ENCODE results near the gene UCKL1.

Gene UCKL1

DNA sequence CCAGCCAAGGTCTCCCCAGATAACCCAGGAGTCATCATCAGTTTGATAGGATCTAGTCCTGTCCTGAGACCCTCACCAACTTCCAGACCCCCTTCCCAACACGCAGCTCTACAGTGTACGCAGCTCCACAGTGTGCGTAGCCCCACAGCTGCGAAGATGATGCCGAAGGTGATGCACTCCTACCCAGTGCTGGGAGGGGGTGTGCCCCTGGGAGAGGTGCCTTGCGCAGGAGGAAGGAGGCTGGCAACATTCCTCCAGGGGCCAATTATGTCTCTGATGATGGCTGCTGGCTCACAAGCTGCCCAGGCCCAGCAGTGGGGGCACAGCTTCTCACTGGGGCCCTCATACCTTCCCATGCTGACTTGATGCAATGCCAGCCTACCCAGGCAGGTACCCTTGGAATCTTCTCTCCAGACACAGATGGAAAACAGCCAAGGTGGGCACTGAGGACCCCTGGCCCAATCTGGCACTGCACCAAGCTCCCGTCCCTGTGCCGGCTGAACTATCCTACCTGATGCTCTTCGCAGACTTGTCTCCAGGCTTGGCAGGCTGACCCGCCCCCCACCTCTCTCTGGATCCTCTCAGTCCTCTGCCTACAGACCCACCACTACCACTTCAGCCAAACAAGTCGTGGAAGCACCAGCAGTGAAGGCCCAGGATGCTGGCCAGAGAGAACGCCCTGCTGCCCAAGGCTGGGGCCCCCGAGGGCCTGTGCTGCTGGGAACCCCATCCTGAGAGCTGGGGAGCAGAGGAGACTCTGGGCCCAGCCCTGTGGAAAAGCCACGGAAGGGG is 12.1 kb upstream of the UCKL1 start:
- Histone ChIP-seq H4K20me1 (ENCODE audit: low read depth, low read length) (no peaks in the 10 kb centered on the region), H3K4me3 (ENCODE audit: insufficient read depth, low read length, poor library complexity, severe bottlenecking) (no peak overlapping the region), H3K36me3 (ENCODE audit: low read length) (no peaks in the 10 kb centered on the region), H3K9me3 (ENCODE audit: insufficient read depth, low read length) (peaks cover 15% of the 10 kb centered on the region; the same call in 1 of the 2 replicates), H3K79me2 (ENCODE audit: insufficient read depth, low read length) (no peaks in the 10 kb centered on the region), H2AFZ (ENCODE audit: low read depth, low read length, severe bottlenecking) (no peak overlapping the region), H3K27ac (ENCODE audit: low read depth, low read length) (no peak overlapping the region), H3K9me2 (replicated peaks; ENCODE audit: insufficient read depth, low read length) (no peaks in the 10 kb centered on the region), H3K9ac (ENCODE audit: low read length) (no peak overlapping the region), H3F3A (ENCODE audit: insufficient read depth) (no peaks in the 10 kb centered on the region), H3K4me2 (ENCODE audit: low read depth, low read length, poor library complexity, severe bottlenecking) (no peak overlapping the region), H3K27me3 (ENCODE audit: low read length) (no peaks in the 10 kb centered on the region)
- no peak for TF ChIP-seq EZH2phosphoT487 (conservative IDR thresholded peaks at IDR 0.05; ENCODE audit: low read length)
- TF ChIP-seq, protein P1, sequence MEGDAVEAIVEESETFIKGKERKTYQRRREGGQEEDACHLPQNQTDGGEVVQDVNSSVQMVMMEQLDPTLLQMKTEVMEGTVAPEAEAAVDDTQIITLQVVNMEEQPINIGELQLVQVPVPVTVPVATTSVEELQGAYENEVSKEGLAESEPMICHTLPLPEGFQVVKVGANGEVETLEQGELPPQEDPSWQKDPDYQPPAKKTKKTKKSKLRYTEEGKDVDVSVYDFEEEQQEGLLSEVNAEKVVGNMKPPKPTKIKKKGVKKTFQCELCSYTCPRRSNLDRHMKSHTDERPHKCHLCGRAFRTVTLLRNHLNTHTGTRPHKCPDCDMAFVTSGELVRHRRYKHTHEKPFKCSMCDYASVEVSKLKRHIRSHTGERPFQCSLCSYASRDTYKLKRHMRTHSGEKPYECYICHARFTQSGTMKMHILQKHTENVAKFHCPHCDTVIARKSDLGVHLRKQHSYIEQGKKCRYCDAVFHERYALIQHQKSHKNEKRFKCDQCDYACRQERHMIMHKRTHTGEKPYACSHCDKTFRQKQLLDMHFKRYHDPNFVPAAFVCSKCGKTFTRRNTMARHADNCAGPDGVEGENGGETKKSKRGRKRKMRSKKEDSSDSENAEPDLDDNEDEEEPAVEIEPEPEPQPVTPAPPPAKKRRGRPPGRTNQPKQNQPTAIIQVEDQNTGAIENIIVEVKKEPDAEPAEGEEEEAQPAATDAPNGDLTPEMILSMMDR (IDR thresholded peaks at IDR 0.05; ENCODE audit: insufficient read depth, low read length, poor library complexity, severe bottlenecking) = no peak

DNA sequence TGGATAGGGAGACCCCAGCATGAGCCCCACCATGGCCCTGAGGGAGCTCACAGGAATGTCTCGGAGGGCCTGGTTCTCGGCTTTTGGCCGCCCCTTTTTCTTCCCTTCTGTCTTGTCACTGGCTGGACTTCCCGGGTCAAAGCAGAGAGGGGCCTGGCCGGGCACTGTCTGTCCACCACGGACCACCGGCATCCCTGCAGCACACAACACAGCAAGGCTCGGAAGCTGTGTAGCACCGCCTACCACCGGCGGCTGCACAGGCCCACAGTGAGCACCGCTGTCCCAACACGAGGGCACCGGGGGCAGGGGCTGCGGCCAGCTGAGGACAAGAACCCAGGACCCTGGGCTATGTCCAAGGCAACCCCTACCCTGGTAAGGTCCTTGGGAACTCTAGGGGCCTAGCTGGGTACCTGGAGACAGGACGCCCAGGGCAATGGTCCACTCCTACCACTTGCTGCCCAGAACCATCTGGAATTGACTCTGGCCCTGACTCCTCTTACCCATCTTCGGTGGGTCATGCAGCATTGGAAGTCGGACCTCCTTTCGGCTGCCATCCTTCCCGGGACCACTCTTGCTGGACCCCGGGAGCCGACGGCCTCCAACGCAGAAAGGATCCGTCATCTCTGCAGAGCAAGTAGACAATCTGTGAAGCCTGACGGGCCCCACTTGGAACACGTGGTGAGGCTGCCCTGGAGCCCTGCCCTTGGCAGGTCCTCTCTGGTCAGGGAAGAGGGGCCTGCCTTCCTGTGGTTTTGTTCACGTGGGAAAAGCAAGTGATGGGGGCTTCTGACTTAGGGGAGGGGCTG is 11.3 kb upstream of the UCKL1 start:
- TF ChIP-seq EZH2phosphoT487 (conservative IDR thresholded peaks at IDR 0.05; ENCODE audit: low read length) = no peak
- TF ChIP-seq, protein P1 (IDR thresholded peaks at IDR 0.05; ENCODE audit: insufficient read depth, low read length, poor library complexity, severe bottlenecking) = no peak
- Histone ChIP-seq H3K9ac (ENCODE audit: low read length) (no peak overlapping the region), H3K9me2 (replicated peaks; ENCODE audit: insufficient read depth, low read length) (no peaks in the 10 kb centered on the region), H3K9me3 (ENCODE audit: insufficient read depth, low read length) (peaks cover 15% of the 10 kb centered on the region; the same call in 1 of the 2 replicates), H2AFZ (ENCODE audit: low read depth, low read length, severe bottlenecking) (no peak overlapping the region), H3K4me3 (ENCODE audit: insufficient read depth, low read length, poor library complexity, severe bottlenecking) (no peak overlapping the region), H3K27me3 (ENCODE audit: low read length) (no peaks in the 10 kb centered on the region), H3F3A (ENCODE audit: insufficient read depth) (no peaks in the 10 kb centered on the region), H3K27ac (ENCODE audit: low read depth, low read length) (no peak overlapping the region), H3K4me2 (ENCODE audit: low read depth, low read length, poor library complexity, severe bottlenecking) (no peak overlapping the region), H3K79me2 (ENCODE audit: insufficient read depth, low read length) (no peaks in the 10 kb centered on the region), H4K20me1 (ENCODE audit: low read depth, low read length) (no peaks in the 10 kb centered on the region), H3K36me3 (ENCODE audit: low read length) (no peaks in the 10 kb centered on the region)

DNA sequence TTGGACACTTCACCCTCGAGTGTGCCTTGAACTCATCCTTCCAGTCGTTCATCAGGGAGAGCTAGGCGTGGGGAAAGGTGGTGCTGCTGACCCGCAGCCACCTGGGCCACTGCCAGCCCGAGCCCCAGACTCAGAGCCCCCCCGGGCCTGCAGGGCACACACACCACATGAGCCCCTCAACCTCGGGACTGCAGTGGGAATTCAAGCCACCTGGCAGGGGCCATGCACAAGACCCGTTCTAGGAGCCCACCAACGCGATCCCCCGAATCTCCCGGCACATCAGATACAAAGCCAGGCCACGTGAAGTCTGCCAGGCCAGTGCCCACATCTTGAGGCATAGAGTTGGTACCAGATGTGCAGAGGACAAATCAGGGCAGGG is 10.7 kb upstream of the UCKL1 start:
- Histone ChIP-seq H3K79me2 (ENCODE audit: insufficient read depth, low read length) (no peaks in the 10 kb centered on the region), H3K4me2 (ENCODE audit: low read depth, low read length, poor library complexity, severe bottlenecking) (no peak overlapping the region), H3K4me3 (ENCODE audit: insufficient read depth, low read length, poor library complexity, severe bottlenecking) (no peak overlapping the region), H3K27ac (ENCODE audit: low read depth, low read length) (no peak overlapping the region), H3K9me2 (replicated peaks; ENCODE audit: insufficient read depth, low read length) (no peaks in the 10 kb centered on the region), H4K20me1 (ENCODE audit: low read depth, low read length) (no peaks in the 10 kb centered on the region), H3K36me3 (ENCODE audit: low read length) (no peaks in the 10 kb centered on the region), H2AFZ (ENCODE audit: low read depth, low read length, severe bottlenecking) (no peak overlapping the region), H3K9ac (ENCODE audit: low read length) (no peak overlapping the region), H3K27me3 (ENCODE audit: low read length) (no peaks in the 10 kb centered on the region), H3K9me3 (ENCODE audit: insufficient read depth, low read length) (peaks cover 15% of the 10 kb centered on the region; the same call in 1 of the 2 replicates), H3F3A (ENCODE audit: insufficient read depth) (no peaks in the 10 kb centered on the region)
- no peak for TF ChIP-seq EZH2phosphoT487 (conservative IDR thresholded peaks at IDR 0.05; ENCODE audit: low read length)
- TF ChIP-seq, protein P1 (IDR thresholded peaks at IDR 0.05; ENCODE audit: insufficient read depth, low read length, poor library complexity, severe bottlenecking) = no peak
